ENCODE data around the gene GDPD3.
A peak's percentile ranks its signal among the peaks of the same experiment; 100 is the strongest.

GDPD3 gene

GRCh38 chr16:30094541-30095165, 18.7 kb downstream of the GDPD3 start:
- no peak for DNase-seq

GRCh38 chr16:30092373-30093010, 20.8 kb downstream of the GDPD3 start:
- DNase-seq: peak; percentile 97

GRCh38 chr16:30091474-30092372, 21.6 kb downstream of the GDPD3 start, which contains the start of gene TBX6:
Gene TBX6 (minus strand): TSS chr16:30091924. CDS start chr16:30091193, 731 bp downstream.
- peak; percentile 97 for DNase-seq

- DNase-seq: no peak
These were observed 22.6 kb downstream of the GDPD3 start for GRCh38 chr16:30090610-30091331.

GRCh38 chr16:30088832-30089624, 24.3 kb downstream of the GDPD3 start:
- DNase-seq: no peak

GRCh38 chr16:30088237-30088831, 25.0 kb downstream of the GDPD3 start:
- no peak for DNase-seq

- DNase-seq: peak; percentile 87
These were observed 26.0 kb downstream of the GDPD3 start for GRCh38 chr16:30087181-30087898.

GRCh38 chr16:30086291-30087140, 26.8 kb downstream of the GDPD3 start:
- DNase-seq: no peak

GRCh38 chr16:30085820-30086219, 27.5 kb downstream of the GDPD3 start:
- DNase-seq: no peak

- no peak for DNase-seq
These were observed 28.1 kb downstream of the GDPD3 start for GRCh38 chr16:30085247-30085646.

GRCh38 chr16:30084816-30085159, 28.5 kb downstream of the GDPD3 start:
- DNase-seq: no peak

- no peak for DNase-seq
These were observed 29.1 kb downstream of the GDPD3 start for GRCh38 chr16:30084096-30084815.

- DNase-seq: no peak
These were observed 29.9 kb downstream of the GDPD3 start for GRCh38 chr16:30083216-30084055.

- DNase-seq: no peak
These were observed 30.7 kb downstream of the GDPD3 start for GRCh38 chr16:30082545-30083090.

GRCh38 chr16:30079480-30079879, 33.9 kb downstream of the GDPD3 start:
- DNase-seq: no peak

- DNase-seq: no peak
These were observed 34.6 kb downstream of the GDPD3 start for GRCh38 chr16:30078744-30079143.

- peak; percentile 47 for DNase-seq
These were observed 35.7 kb downstream of the GDPD3 start for GRCh38 chr16:30077656-30078055.

- DNase-seq: no peak
These were observed 37.0 kb downstream of the GDPD3 start for GRCh38 chr16:30076276-30076791.
